ENCODE results near the gene BRSK2.

GRCh38 chr11:1371377-1371776 is 18.4 kb upstream of the BRSK2 start:
- TF ChIP-seq ZNF274 (IDR thresholded peaks at IDR 0.05; ENCODE audit: low read depth, low read length), result no peak
- TF ChIP-seq SUZ12 (IDR thresholded peaks at IDR 0.05; ENCODE audit: extremely low read depth, insufficient read depth, insufficient read length), result no peak
